H9 (cell line): Measurements from ENCODE around the gene DHX36. TPM values are rescaled to one million over a fixed set of nuclear protein-coding genes. Genes with fewer than 3 reads are reported as not detected.

Source experiments
- DNase-seq: peaks from one replicate; pipeline ENCODE4 v3.0.0-alpha.2; 2017
- H2AFZ ChIP-seq: one replicate; pipeline ENCODE4 v1.6.1; 2013; ENCODE audit warnings: mild to moderate bottlenecking, low read length, control low read depth, moderate library complexity
- H2AK5ac ChIP-seq: 2 replicates; pipeline ENCODE4 v1.6.1; 2013; ENCODE audit warnings: low read length, control low read depth, mixed read lengths; ENCODE audit not compliant: insufficient read length
- H2BK120ac ChIP-seq: one replicate; pipeline ENCODE4 v1.6.1; 2013; ENCODE audit warnings: low read depth, mild to moderate bottlenecking, low read length, control low read depth, inconsistent platforms; ENCODE audit not compliant: poor library complexity, severe bottlenecking
- H2BK12ac ChIP-seq: 2 replicates; pipeline ENCODE4 v1.6.1; 2013; ENCODE audit warnings: low read length, control low read depth, mixed read lengths, low read depth; ENCODE audit not compliant: insufficient read length
- H2BK15ac ChIP-seq: 2 replicates; pipeline ENCODE4 v1.6.1; 2013; ENCODE audit warnings: low read depth, low read length, control low read depth
- H2BK20ac ChIP-seq: one replicate; pipeline ENCODE4 v1.6.1; 2013; ENCODE audit warnings: low read depth, mild to moderate bottlenecking, low read length, control low read depth, inconsistent platforms; ENCODE audit not compliant: poor library complexity, severe bottlenecking
- H2BK5ac ChIP-seq: 2 replicates; pipeline ENCODE4 v1.6.1; 2013; ENCODE audit warnings: low read length, control low read depth, mixed read lengths; ENCODE audit not compliant: insufficient read length
- H3K14ac ChIP-seq: 2 replicates; pipeline ENCODE4 v1.6.1; 2013; ENCODE audit warnings: low read length, control low read depth; ENCODE audit not compliant: insufficient read depth
- H3K18ac ChIP-seq: 2 replicates; pipeline ENCODE4 v1.6.1; 2013; ENCODE audit warnings: low read depth, mild to moderate bottlenecking, mixed read lengths, low read length, control low read depth; ENCODE audit not compliant: insufficient read length
- H3K23ac ChIP-seq: 2 replicates; pipeline ENCODE4 v1.6.1; 2013; ENCODE audit warnings: low read length, control low read depth, mixed read lengths, low read depth; ENCODE audit not compliant: insufficient read length
- H3K23me2 ChIP-seq: 2 replicates; pipeline ENCODE4 v1.6.1; 2013; ENCODE audit warnings: low read depth, mild to moderate bottlenecking, mixed read lengths, low read length, control low read depth; ENCODE audit not compliant: insufficient read length, poor library complexity, severe bottlenecking
- H3K27ac ChIP-seq: 2 replicates; pipeline ENCODE4 v1.5.1; 2013; ENCODE audit warnings: low read length, control low read depth, mixed read lengths, low read depth; ENCODE audit not compliant: insufficient read length
- H3K27me3 ChIP-seq: 2 replicates; pipeline ENCODE4 v1.6.1; 2013; ENCODE audit warnings: low read length, control low read depth, inconsistent platforms; ENCODE audit not compliant: insufficient read depth
- H3K4ac ChIP-seq: 2 replicates; pipeline ENCODE4 v1.6.1; 2013; ENCODE audit warnings: low read depth, mild to moderate bottlenecking, control low read depth, inconsistent platforms, low read length, moderate library complexity
- H3K4me1 ChIP-seq: 2 replicates; pipeline ENCODE4 v1.6.1; 2013; ENCODE audit warnings: low read length, control low read depth, inconsistent platforms; ENCODE audit not compliant: insufficient read depth
- H3K4me2 ChIP-seq: 2 replicates; pipeline ENCODE4 v1.6.1; 2013; ENCODE audit warnings: low read length, control low read depth, mixed read lengths; ENCODE audit not compliant: insufficient read length, insufficient read depth
- H3K56ac ChIP-seq: 2 replicates; pipeline ENCODE4 v1.6.1; 2013; ENCODE audit warnings: low read depth, mild to moderate bottlenecking, mixed read lengths, low read length, control low read depth; ENCODE audit not compliant: insufficient read length
- H3K79me1 ChIP-seq: 2 replicates; pipeline ENCODE4 v1.6.1; 2013; ENCODE audit warnings: low read depth, mild to moderate bottlenecking, moderate library complexity, low read length, control low read depth, inconsistent platforms; ENCODE audit not compliant: insufficient read depth, poor library complexity, severe bottlenecking
- H3K79me2 ChIP-seq: 2 replicates; pipeline ENCODE4 v1.6.1; 2013; ENCODE audit warnings: low read length, control low read depth, inconsistent platforms; ENCODE audit not compliant: insufficient read depth
- H3K9ac ChIP-seq: 2 replicates; pipeline ENCODE4 v1.6.1; 2013; ENCODE audit warnings: low read length, control low read depth, mixed read lengths; ENCODE audit not compliant: insufficient read length; ENCODE audit errors: extremely low read depth
- H3K9me3 ChIP-seq: one replicate; pipeline ENCODE4 v1.6.1; 2013; ENCODE audit warnings: low read depth, low read length, inconsistent platforms; ENCODE audit not compliant: control insufficient read depth
- H3T11ph ChIP-seq: one replicate; pipeline ENCODE4 v1.6.1; 2013; ENCODE audit warnings: mild to moderate bottlenecking, low read length, control low read depth, inconsistent platforms
- H4K20me1 ChIP-seq: one replicate; pipeline ENCODE4 v1.6.1; 2013; ENCODE audit not compliant: control insufficient read depth, insufficient read length, insufficient read depth
- H4K5ac ChIP-seq: 2 replicates; pipeline ENCODE4 v1.6.1; 2013; ENCODE audit warnings: low read depth, mild to moderate bottlenecking, mixed read lengths, low read length, control low read depth; ENCODE audit not compliant: insufficient read length
- H4K8ac ChIP-seq: replicated peaks from 2 replicates; pipeline ENCODE4 v1.6.1; 2013; ENCODE audit warnings: low read length, control low read depth, mixed read lengths, low read depth; ENCODE audit not compliant: insufficient read length
- H4K91ac ChIP-seq: 2 replicates; pipeline ENCODE4 v1.6.1; 2013; ENCODE audit warnings: low read depth, mild to moderate bottlenecking, moderate library complexity, mixed read lengths, low read length, control low read depth; ENCODE audit not compliant: insufficient read length
- H3K27ac Mint-ChIP-seq, 3 experiments: 2 replicates in 2 of 3; 3 replicates in 1 of 3; pipeline ENCODE4 v1.8.0; 2020 to 2021; ENCODE audit warnings: mixed read lengths in 3 of 3, mild to moderate bottlenecking in 1 of 3, moderate library complexity in 1 of 3
- H3K27me3 Mint-ChIP-seq: 2 replicates; pipeline ENCODE4 v1.8.0; 2021; ENCODE audit warnings: low read depth, mild to moderate bottlenecking, moderate library complexity, mixed read lengths
- H3K36me3 Mint-ChIP-seq, 3 experiments: 2 replicates in 2 of 3; 3 replicates in 1 of 3; pipeline ENCODE4 v1.8.0; 2020 to 2021; ENCODE audit warnings: low read depth in 3 of 3, mixed read lengths in 3 of 3; ENCODE audit not compliant: insufficient read depth in 1 of 3
- H3K4me1 Mint-ChIP-seq, 2 experiments: 2 replicates each; pipeline ENCODE4 v1.8.0; 2020; ENCODE audit warnings: mixed read lengths in 2 of 2
- H3K4me3 Mint-ChIP-seq, 2 experiments: 2 replicates in 1 of 2; 3 replicates in 1 of 2; pipeline ENCODE4 v1.8.0; 2020 to 2021; ENCODE audit warnings: mild to moderate bottlenecking in 2 of 2, mixed read lengths in 2 of 2, moderate library complexity in 1 of 2
- H3K9me3 Mint-ChIP-seq, 2 experiments: 2 replicates in 1 of 2; 3 replicates in 1 of 2; pipeline ENCODE4 v1.8.0; 2020; ENCODE audit warnings: mild to moderate bottlenecking in 2 of 2, mixed read lengths in 2 of 2, moderate library complexity in 1 of 2
- CTCF ChIP-seq: fragments of 200-600 bp; sonication (generic); conservative IDR thresholded peaks from 3 replicates; pipeline ENCODE4 v1.8.0; 2021; ENCODE audit warnings: antibody characterized with exemption, mild to moderate bottlenecking
- total RNA-seq: library from RNA; stranded (reverse); gene quantifications from 2 replicates; pipeline ENCODE4 v1.2.1, GENCODE V29; 2021

DHX36 gene
- total RNA-seq, 1 experiment from 2014 or later, result 103 TPM

GRCh38 chr3:154310840-154311239 lies 13.4 kb downstream of the DHX36 start:
- H3K79me2 ChIP-seq, result no peaks in the 10 kb centered on the region; the same call in 1 of the 2 replicates
- no peaks in the 10 kb centered on the region for H3K27me3 Mint-ChIP-seq
- no peak overlapping the region for H2BK20ac ChIP-seq
- no peaks in the 10 kb centered on the region for H3K4me1 Mint-ChIP-seq
- no peaks in the 10 kb centered on the region for H3K27me3 ChIP-seq
- no peak overlapping the region for H4K91ac ChIP-seq
- H3K9ac ChIP-seq, result no peak overlapping the region
- no peak overlapping the region for H2BK15ac ChIP-seq
- no peaks in the 10 kb centered on the region for H3K9me3 Mint-ChIP-seq
- no peak overlapping the region for H3K4me3 Mint-ChIP-seq
- no peak overlapping the region for H2BK12ac ChIP-seq
- H2BK5ac ChIP-seq, result no peak overlapping the region
- DNase-seq, result no peak
- H4K20me1 ChIP-seq, result no peaks in the 10 kb centered on the region
- no peaks in the 10 kb centered on the region for H3K4me1 ChIP-seq
- H3T11ph ChIP-seq, result no peak overlapping the region
- no peak overlapping the region for H2BK120ac ChIP-seq
- H2AFZ ChIP-seq, result no peak overlapping the region
- no peak overlapping the region for H4K8ac ChIP-seq
- no peak overlapping the region for H3K56ac ChIP-seq
- H3K79me1 ChIP-seq, result no peaks in the 10 kb centered on the region
- TF ChIP-seq CTCF, result no peak
- H3K23me2 ChIP-seq, result no peaks in the 10 kb centered on the region
- H3K9me3 ChIP-seq, result no peaks in the 10 kb centered on the region
- no peak overlapping the region for H2AK5ac ChIP-seq
- H3K4me2 ChIP-seq, result no peak overlapping the region
- H3K4ac ChIP-seq, result no peak overlapping the region
- H3K14ac ChIP-seq, result no peak overlapping the region
- no peak overlapping the region for H4K5ac ChIP-seq
- no peak overlapping the region for H3K18ac ChIP-seq
- peaks cover 34 to 69% (median 67%) of the 10 kb centered on the region in 3 experiments for H3K36me3 Mint-ChIP-seq
- no peak overlapping the region for H3K23ac ChIP-seq
- H3K27ac ChIP-seq, result no peak overlapping the region
- H3K27ac Mint-ChIP-seq, result no peak overlapping the region
